GM20000 (cell line): ENCODE data around the gene NUDT5.
A peak's percentile ranks its signal among the peaks of the same experiment; 100 is the strongest.

Experiments used
- DNase-seq: peaks from one replicate; pipeline ENCODE4 v3.0.0; 2012; ENCODE audit warnings: low spot score
- CTCF ChIP-seq: IDR thresholded peaks from 2 replicates; pipeline ENCODE4 v1.5.1; 2012; ENCODE audit warnings: mild to moderate bottlenecking, control low read depth; ENCODE audit errors: extremely low read depth, missing control alignments

NUDT5 gene

GRCh38 chr10:12201543-12201942 lies 5.9 kb upstream of the NUDT5 start:
- TF ChIP-seq CTCF: no peak
- no peak for DNase-seq

GRCh38 chr10:12200850-12201249 lies 5.2 kb upstream of the NUDT5 start:
- no peak for TF ChIP-seq CTCF
- DNase-seq: no peak

GRCh38 chr10:12198156-12198555 lies 2.5 kb upstream of the NUDT5 start:
- no peak for TF ChIP-seq CTCF
- no peak for DNase-seq

- no peak for DNase-seq
- no peak for TF ChIP-seq CTCF
Measured at GRCh38 chr10:12196531-12197211, 980 bp upstream of the NUDT5 start.

- TF ChIP-seq CTCF: no peak
- peak; percentile 7 for DNase-seq
Measured at GRCh38 chr10:12195281-12195602, 449 bp downstream of the NUDT5 start.

- TF ChIP-seq CTCF: no peak
- peak; percentile 14 for DNase-seq
Measured at GRCh38 chr10:12194752-12195271, 879 bp downstream of the NUDT5 start.

GRCh38 chr10:12193193-12193592 lies 2.5 kb downstream of the NUDT5 start:
- no peak for DNase-seq
- TF ChIP-seq CTCF: no peak
